IMR-90 (cell line): ENCODE results near the gene DCDC1. TPM values are rescaled to one million over a fixed set of nuclear protein-coding genes. Genes with fewer than 3 reads are reported as not detected.

Experiments
- ATAC-seq: fragments of 200-7000 bp; cut with Tn5 transposase; 2 replicates; pipeline ENCODE4 v1.9.1; 2020; ENCODE audit warnings: low read depth, mild to moderate bottlenecking, moderate library complexity
- BruUV-seq: library from RNA; stranded (reverse); fragments of 400-500 nt; replicated peaks from 2 replicates; lab custom pipeline; 2021; lab: Mats Ljungman, UMichigan
- CTCF ChIA-PET: fragments of 300-600 bp; formaldehyde crosslinking; extraction: SDS; loops from one replicate; lab custom pipeline; 2021; ENCODE audit warnings: antibody characterized with exemption; lab: Yijun Ruan, JAX
- POLR2A ChIA-PET: fragments of 300-600 bp; sonication (Branson Sonifier 250); formaldehyde crosslinking; loops from one replicate; lab custom pipeline; 2022; ENCODE audit warnings: antibody characterized with exemption; ENCODE audit not compliant: unreplicated experiment; lab: Charles Lee
- DNase-seq: peaks from one replicate; pipeline ENCODE4 v3.0.0; 2013
- H2AFZ ChIP-seq: replicated peaks from 2 replicates; pipeline ENCODE3; 2013; ENCODE audit warnings: low read length, mild to moderate bottlenecking; ENCODE audit not compliant: poor library complexity
- H2AK5ac ChIP-seq: 2 replicates; pipeline ENCODE4 v1.6.1; 2013; ENCODE audit warnings: low read depth, low read length, inconsistent platforms
- H2AK9ac ChIP-seq: replicated peaks from 2 replicates; pipeline ENCODE3; 2013; ENCODE audit warnings: mild to moderate bottlenecking, low read depth, low read length, moderate library complexity; ENCODE audit not compliant: poor library complexity
- H2BK120ac ChIP-seq: 2 replicates; pipeline ENCODE4 v1.6.1; 2013; ENCODE audit warnings: low read depth, low read length, inconsistent platforms
- H2BK15ac ChIP-seq: 3 replicates; pipeline ENCODE4 v1.6.1; 2013; ENCODE audit warnings: low read depth, low read length, inconsistent platforms
- H2BK20ac ChIP-seq: 2 replicates; pipeline ENCODE4 v1.6.1; 2013; ENCODE audit warnings: low read depth, mild to moderate bottlenecking, inconsistent platforms, low read length, moderate library complexity
- H2BK5ac ChIP-seq: 2 replicates; pipeline ENCODE4 v1.6.1; 2013; ENCODE audit warnings: mild to moderate bottlenecking, low read depth, low read length, inconsistent platforms; ENCODE audit not compliant: poor library complexity, severe bottlenecking
- H3K14ac ChIP-seq: replicated peaks from 2 replicates; pipeline ENCODE4 v1.6.1; 2013; ENCODE audit warnings: low read depth, low read length, inconsistent platforms
- H3K18ac ChIP-seq: 2 replicates; pipeline ENCODE4 v1.6.1; 2013; ENCODE audit warnings: low read depth, low read length, control low read depth
- H3K23ac ChIP-seq: 2 replicates; pipeline ENCODE4 v1.6.1; 2013; ENCODE audit warnings: low read depth, low read length, inconsistent platforms
- H3K27ac ChIP-seq: 2 replicates; pipeline ENCODE4 v1.5.1; 2013; ENCODE audit warnings: mild to moderate bottlenecking, control low read depth, low read length; ENCODE audit not compliant: insufficient read depth
- H3K27me3 ChIP-seq: 2 replicates; pipeline ENCODE4 v1.6.1; 2013; ENCODE audit warnings: low read length; ENCODE audit not compliant: control insufficient read depth, insufficient read depth
- H3K36me3 ChIP-seq: 2 replicates; pipeline ENCODE4 v1.6.1; 2013; ENCODE audit warnings: low read length, mixed read lengths; ENCODE audit not compliant: control insufficient read depth, insufficient read depth
- H3K4ac ChIP-seq: 2 replicates; pipeline ENCODE4 v1.6.1; 2013; ENCODE audit warnings: low read depth, low read length, inconsistent platforms
- H3K4me1 ChIP-seq: 2 replicates; pipeline ENCODE4 v1.6.1; 2013; ENCODE audit warnings: low read length, mixed read lengths; ENCODE audit not compliant: control insufficient read depth, insufficient read depth
- H3K4me2 ChIP-seq: 2 replicates; pipeline ENCODE4 v1.6.1; 2013; ENCODE audit warnings: low read depth, mild to moderate bottlenecking, control low read depth, low read length, moderate library complexity
- H3K4me3 ChIP-seq: 2 replicates; pipeline ENCODE4 v1.5.1; 2013; ENCODE audit warnings: low read depth, mild to moderate bottlenecking, control low read depth, low read length, moderate library complexity; ENCODE audit not compliant: insufficient read depth
- H3K56ac ChIP-seq: 2 replicates; pipeline ENCODE4 v1.6.1; 2013; ENCODE audit warnings: low read length, inconsistent platforms; ENCODE audit not compliant: insufficient read depth; ENCODE audit errors: extremely low read depth
- H3K79me1 ChIP-seq, 2 experiments: 2 replicates each; pipeline ENCODE4 v1.6.1; 2013; ENCODE audit warnings: low read length in 2 of 2, inconsistent platforms in 1 of 2, low read depth in 1 of 2
- H3K9ac ChIP-seq: 2 replicates; pipeline ENCODE4 v1.6.1; 2013; ENCODE audit warnings: low read depth, low read length, control low read depth
- H3K9me1 ChIP-seq: 2 replicates; pipeline ENCODE4 v1.6.1; 2013; ENCODE audit warnings: low read length, inconsistent platforms; ENCODE audit not compliant: insufficient read depth
- H3K9me3 ChIP-seq: 2 replicates; pipeline ENCODE4 v1.6.1; 2013; ENCODE audit warnings: low read length; ENCODE audit not compliant: control insufficient read depth, insufficient read depth
- H4K20me1 ChIP-seq: 2 replicates; pipeline ENCODE4 v1.6.1; 2013; ENCODE audit warnings: low read length, inconsistent platforms; ENCODE audit not compliant: insufficient read depth
- H4K5ac ChIP-seq: 2 replicates; pipeline ENCODE4 v1.6.1; 2013; ENCODE audit warnings: mild to moderate bottlenecking, low read depth, low read length, control low read depth
- H4K8ac ChIP-seq, 2 experiments: 2 replicates each; pipeline ENCODE4 v1.6.1; 2013; ENCODE audit warnings: low read depth in 2 of 2, low read length in 2 of 2, control low read depth in 1 of 2, inconsistent platforms in 1 of 2
- H4K91ac ChIP-seq: 2 replicates; pipeline ENCODE4 v1.6.1; 2013; ENCODE audit warnings: low read depth, low read length, inconsistent platforms; ENCODE audit not compliant: insufficient read depth
- CEBPB ChIP-seq: IDR thresholded peaks from 2 replicates; pipeline ENCODE4 v1.6.1; 2012; ENCODE audit warnings: low read depth, low read length, improper control_type of control experiment
- CHD1 ChIP-seq: IDR thresholded peaks from 2 replicates; pipeline ENCODE4 v1.6.1; 2012; ENCODE audit warnings: low read depth, low read length, improper control_type of control experiment
- MAZ ChIP-seq: IDR thresholded peaks from 2 replicates; pipeline ENCODE4 v1.6.1; 2012; ENCODE audit warnings: low read depth, mild to moderate bottlenecking, low read length, improper control_type of control experiment, moderate library complexity, borderline replicate concordance
- WGBS, 2 experiments: methylation state at CpG; one replicate each; pipeline versions ENCODE4 v1.1.5 to v1.1.7; 2013; ENCODE audit warnings: missing lambda C conversion rate in 2 of 2; ENCODE audit not compliant: insufficient read length in 1 of 2; ENCODE audit errors: extremely low coverage in 2 of 2; 5-methylcytosine and 5-hydroxymethylcytosine counted together
- dilution Hi-C: fragments of 300-500 bp; cut with HindIII; formaldehyde crosslinking; loops from one replicate; pipeline ENCODE4 v1.14.3; 2018; ENCODE audit warnings: low sequenced_read_pairs; ENCODE audit not compliant: unreplicated experiment
- in situ Hi-C: fragments of 300-500 bp; cut with MboI; formaldehyde crosslinking; loops from 3 replicates; pipeline ENCODE4 v1.14.3; 2019; ENCODE audit warnings: low sequenced_read_pairs, inconsistent platforms, mixed read lengths
- intact Hi-C: fragments of 100-400 bp; cut with micrococcal nuclease; formaldehyde crosslinking; loops from 2 replicates; pipeline ENCODE4 v1.10.0; 2022
- polyA plus RNA-seq, 3 experiments: library from polyadenylated mRNA; depleted of rRNA; stranded (reverse); fragments of >200 nt; gene quantifications; 2 replicates each; pipeline ENCODE4 v1.2.3, GENCODE V29; 2012; ENCODE audit warnings: low replicate concordance in 1 of 3
- total RNA-seq: library from RNA; depleted of rRNA; stranded (reverse); fragments of >200 nt; gene quantifications from 2 replicates; pipeline ENCODE4 v1.2.3, GENCODE V29; 2012

The DCDC1 gene
- total and polyA plus RNA-seq, 2 of the 4 experiments (the other 2 are of a cell fraction) = not detected

DNA sequence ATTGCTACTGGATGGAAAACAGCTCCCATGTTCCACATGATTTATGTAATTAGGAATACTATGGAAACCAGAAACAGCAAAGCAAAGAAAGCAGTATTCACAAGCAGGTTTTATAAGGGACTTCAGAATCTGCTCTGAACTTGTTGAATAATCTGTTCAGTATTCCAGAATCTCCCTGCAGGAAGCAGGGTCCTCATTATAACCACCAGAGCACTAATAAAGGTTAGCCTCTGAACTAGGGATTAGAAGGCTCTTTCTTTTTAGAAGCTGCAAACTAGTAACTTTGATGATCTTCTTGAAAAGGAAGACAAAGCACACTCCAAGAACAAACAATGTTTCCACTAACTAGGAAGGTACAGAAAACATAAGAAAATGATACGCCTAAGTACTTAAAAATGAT, 125.8 kb downstream of the DCDC1 start:
- no peak overlapping the region for H2AK5ac ChIP-seq
- H2AFZ ChIP-seq = no peak overlapping the region
- no peak overlapping the region for H3K27ac ChIP-seq
- CTCF ChIA-PET = interaction anchor here (0.6 to 1.0 kb wide), 2 partner anchors 10 to 18 kb away, joined by 3 to 4 read pairs; no protein-coding TSS in a partner anchor
- POLR2A ChIA-PET = no interaction called here
- no peaks in the 10 kb centered on the region for H3K79me1 ChIP-seq
- WGBS, 2 experiments = no CpG with 5 or more reads among the region's 1 CpG
- no peaks in the 10 kb centered on the region for H4K20me1 ChIP-seq
- no peak overlapping the region for H3K4ac ChIP-seq
- H4K91ac ChIP-seq = no peak overlapping the region
- no peak overlapping the region for H3K18ac ChIP-seq
- no peak overlapping the region for H2BK20ac ChIP-seq
- no peak overlapping the region for H3K14ac ChIP-seq
- no peaks in the 10 kb centered on the region for H3K4me1 ChIP-seq
- no peak overlapping the region for H2BK120ac ChIP-seq
- DNase-seq (no peak), ATAC-seq (no peak)
- H3K36me3 ChIP-seq = no peaks in the 10 kb centered on the region
- no TSS peak for BruUV-seq
- H4K5ac ChIP-seq = no peak overlapping the region
- in situ Hi-C loops (loop anchor here (25.0 kb wide), 1 partner anchor 919 kb away; no protein-coding TSS in a partner anchor), dilution Hi-C loops (no loop called here), intact Hi-C loops (no loop called here)
- H3K27me3 ChIP-seq = no peaks in the 10 kb centered on the region
- H3K9me3 ChIP-seq = no peaks in the 10 kb centered on the region
- no peak overlapping the region for H2AK9ac ChIP-seq
- no peaks in the 10 kb centered on the region for H3K9me1 ChIP-seq
- no peak overlapping the region for H3K4me2 ChIP-seq
- TF ChIP-seq CEBPB (no peak), MAZ (no peak), CHD1 (no peak)
- H2BK5ac ChIP-seq = no peak overlapping the region
- H3K56ac ChIP-seq = no peak overlapping the region
- H3K4me3 ChIP-seq = no peak overlapping the region
- H3K23ac ChIP-seq = no peak overlapping the region
- H3K9ac ChIP-seq = no peak overlapping the region
- no peak overlapping the region for H2BK15ac ChIP-seq
- no peak overlapping the region for H4K8ac ChIP-seq
